ENCODE measurements around the gene BLMH. TPM values are rescaled to one million over a fixed set of nuclear protein-coding genes. Genes with fewer than 3 reads are reported as not detected.

The BLMH gene
- total and polyA plus RNA-seq, 2 experiments from 2014 or later = 36.4 to 58.7 TPM

GRCh38 chr17:30218799-30219198 is 72.9 kb downstream of the BLMH start (continued):
- TF ChIP-seq ZNF462 (CRISPR knock-in tag; IDR thresholded peaks at IDR 0.05) (no peak), POLR2AphosphoS5 (IDR thresholded peaks at IDR 0.05; ENCODE audit: low read depth) (no peak), EZH2phosphoT487 (IDR thresholded peaks at IDR 0.05; ENCODE audit: unreplicated experiment) (no peak)

GRCh38 chr17:30217746-30218245 is 73.9 kb downstream of the BLMH start:
- no peak overlapping the region for H3K27ac Mint-ChIP-seq
- no peak overlapping the region for H3K27ac ChIP-seq (ENCODE audit: low read depth)
- H3K27me3 ChIP-seq (ENCODE audit: insufficient read depth) = no peaks in the 10 kb centered on the region
- H3K9me2 ChIP-seq (ENCODE audit: insufficient read depth) = no peaks in the 10 kb centered on the region
- ATAC-seq (no peak), DNase-seq (ENCODE audit: low spot score) (no peak)
- no peak overlapping the region for H3K4me2 ChIP-seq
- H3K36me3 ChIP-seq (ENCODE audit: insufficient read depth) = no peaks in the 10 kb centered on the region
- peaks cover 2% of the 10 kb centered on the region; the same call in 1 of the 3 replicates for H3K4me1 Mint-ChIP-seq
- H3K79me2 ChIP-seq (replicated peaks; ENCODE audit: insufficient read depth) = no peaks in the 10 kb centered on the region
- H2AFZ ChIP-seq = no peak overlapping the region
- TF ChIP-seq EZH2 (IDR thresholded peaks at IDR 0.05; ENCODE audit: low read depth, unreplicated experiment) (no peak), ZNF114 (CRISPR knock-in tag; IDR thresholded peaks at IDR 0.05) (no peak)
- H3K9me3 Mint-ChIP-seq = no peaks in the 10 kb centered on the region
- no peaks in the 10 kb centered on the region for H3K4me1 ChIP-seq (ENCODE audit: insufficient read depth)
- no peak overlapping the region for H3K4me3 ChIP-seq
- no peak overlapping the region for H3K4me3 Mint-ChIP-seq
- peaks cover 3% of the 10 kb centered on the region for H3K27me3 Mint-ChIP-seq (ENCODE audit: insufficient read depth, low read depth, poor library complexity)
- no peaks in the 10 kb centered on the region for H3K36me3 Mint-ChIP-seq (ENCODE audit: low read depth)
- H4K20me1 ChIP-seq (replicated peaks; ENCODE audit: insufficient read depth) = no peaks in the 10 kb centered on the region
- H3F3A ChIP-seq (replicated peaks; ENCODE audit: low read depth) = no peaks in the 10 kb centered on the region
